Measurements from ENCODE around the gene TLE3.

TLE3 gene

GRCh38 chr15:70069716-70070115, 28.0 kb downstream of the TLE3 start:
- no peak overlapping the region for H3K4me3 ChIP-seq (ENCODE audit: low read depth, low read length)
- DNase-seq (ENCODE audit: low read depth, low spot score) = no peak
- ChIA-PET POLR2A (no interaction called here), CTCF (no interaction called here)
- TF ChIP-seq CTCF (IDR thresholded peaks at IDR 0.05; ENCODE audit: insufficient read depth, low read length, missing control alignments) = no peak

GRCh38 chr15:70068783-70069565, 28.7 kb downstream of the TLE3 start:
- no peak for DNase-seq (ENCODE audit: low read depth, low spot score)
- POLR2A ChIA-PET = no interaction called here
- CTCF ChIA-PET = interaction anchor here (0.9 kb wide), 1 partner anchor 9 kb away, joined by 3 read pairs; no protein-coding TSS in a partner anchor
- H3K4me3 ChIP-seq (ENCODE audit: low read depth, low read length) = no peak overlapping the region
- no peak for TF ChIP-seq CTCF (IDR thresholded peaks at IDR 0.05; ENCODE audit: insufficient read depth, low read length, missing control alignments)

- ChIA-PET POLR2A (no interaction called here), CTCF (no interaction called here)
- no peak for DNase-seq (ENCODE audit: low read depth, low spot score)
- TF ChIP-seq CTCF (IDR thresholded peaks at IDR 0.05; ENCODE audit: insufficient read depth, low read length, missing control alignments) = no peak
- no peak overlapping the region for H3K4me3 ChIP-seq (ENCODE audit: low read depth, low read length)
These were observed 30.0 kb downstream of the TLE3 start for GRCh38 chr15:70067681-70068080.

- CTCF ChIA-PET = interaction anchor here (1.0 to 1.1 kb wide), 3 partner anchors 26 to 421 kb away, joined by 3 read pairs; no protein-coding TSS in a partner anchor
- H3K4me3 ChIP-seq (ENCODE audit: low read depth, low read length) = no peak overlapping the region
These were observed 30.7 kb downstream of the TLE3 start for GRCh38 chr15:70067011-70067410.

DNA sequence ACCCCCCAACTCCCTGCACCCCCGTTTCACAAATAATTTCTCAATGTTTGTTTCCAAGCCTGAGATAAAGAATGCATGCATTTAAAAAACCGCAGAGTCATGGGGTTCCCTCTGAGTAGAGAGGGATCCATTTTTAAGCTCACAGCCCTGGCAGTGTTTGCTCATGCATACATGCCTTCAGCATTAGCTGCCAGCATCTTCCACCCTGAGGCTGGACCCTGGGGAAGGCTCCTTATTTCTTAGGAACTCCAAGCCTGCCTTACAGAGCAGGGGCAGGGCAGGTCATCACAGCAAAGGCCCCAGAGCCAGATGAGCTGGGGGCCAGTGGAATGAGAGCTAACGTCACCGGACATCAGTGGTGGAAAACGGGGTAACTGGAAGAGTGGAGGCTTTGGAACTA, 31.3 kb downstream of the TLE3 start:
- CTCF ChIA-PET = interaction anchor here (1.0 to 1.1 kb wide), 4 partner anchors 26 to 490 kb away, joined by 3 read pairs; no protein-coding TSS in a partner anchor
- no peak overlapping the region for H3K4me3 ChIP-seq (ENCODE audit: low read depth, low read length)
- TF ChIP-seq CTCF (IDR thresholded peaks at IDR 0.05; ENCODE audit: insufficient read depth, low read length, missing control alignments) = no peak
- no peak for DNase-seq (ENCODE audit: low read depth, low spot score)
- POLR2A ChIA-PET = interaction anchor here (0.6 kb wide), 1 partner anchor 750 kb away, joined by 3 read pairs; no protein-coding TSS in a partner anchor

More at GRCh38 chr15:70067011-70067410, 30.7 kb downstream of the TLE3 start:
- DNase-seq (ENCODE audit: low read depth, low spot score) = no peak
- POLR2A ChIA-PET = interaction anchor here (0.6 kb wide), 1 partner anchor 749 kb away, joined by 3 read pairs; no protein-coding TSS in a partner anchor
- TF ChIP-seq CTCF (IDR thresholded peaks at IDR 0.05; ENCODE audit: insufficient read depth, low read length, missing control alignments) = no peak

DNA sequence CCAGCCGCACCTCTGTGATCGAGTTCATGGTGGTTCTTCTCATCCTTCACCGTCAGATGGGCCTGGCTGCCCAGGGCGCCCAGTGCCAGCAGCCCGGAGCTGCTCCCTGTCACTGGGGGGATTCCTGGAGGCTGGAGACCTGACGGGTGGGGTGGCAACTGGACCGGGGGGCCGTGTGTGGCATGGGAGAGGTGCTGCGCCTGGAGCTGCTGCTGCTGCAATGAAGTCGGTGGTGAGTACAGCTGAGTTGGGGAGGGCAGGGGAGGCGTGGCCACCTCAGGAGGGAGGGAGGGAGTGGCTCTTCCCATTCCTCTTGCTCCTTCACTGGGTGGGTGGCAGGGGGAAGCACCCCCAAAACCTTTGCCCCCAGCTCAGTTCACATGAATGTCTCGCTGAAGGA, 31.7 kb downstream of the TLE3 start:
- no peak for DNase-seq (ENCODE audit: low read depth, low spot score)
- POLR2A ChIA-PET = no interaction called here
- CTCF ChIA-PET = interaction anchor here (1.1 kb wide), 2 partner anchors 25 to 489 kb away, joined by 3 read pairs; no protein-coding TSS in a partner anchor
- TF ChIP-seq CTCF (IDR thresholded peaks at IDR 0.05; ENCODE audit: insufficient read depth, low read length, missing control alignments) = no peak
- no peak overlapping the region for H3K4me3 ChIP-seq (ENCODE audit: low read depth, low read length)
